ENCODE results near the gene NTRK3. TPM values are rescaled to one million over a fixed set of nuclear protein-coding genes. Genes with fewer than 3 reads are reported as not detected.

NTRK3 gene
- total and polyA plus RNA-seq, 2 donors (not counting 3 experiments of a cell fraction or from before 2014, with no cell fraction given): not detected

GRCh38 chr15:88141269-88141889 is 115.2 kb downstream of the NTRK3 start:
- no peaks in the 10 kb centered on the region for H3K79me2 ChIP-seq (ENCODE audit: control insufficient read depth, insufficient read depth, low read length)
- ChIA-PET POLR2A (no interaction called here), CTCF (no interaction called here)
- H3K4me3 ChIP-seq (replicated peaks in 1 of 3; ENCODE audit: insufficient read depth in 1 of 3, low read depth in 1 of 3, low read length in 3 of 3): no peak overlapping the region
- H3K9me3 ChIP-seq (replicated peaks; ENCODE audit: control insufficient read depth, insufficient read depth, low read length): peaks cover 5% of the 10 kb centered on the region
- H3K9me1 ChIP-seq (replicated peaks; ENCODE audit: control insufficient read depth, extremely low read depth, insufficient read depth, low read length): no peaks in the 10 kb centered on the region
- no TSS peak for BruUV-seq (replicated peaks)
- no peaks in the 10 kb centered on the region for H3K36me3 ChIP-seq (ENCODE audit: control insufficient read depth in 2 of 2, extremely low read depth in 1 of 2, insufficient read depth in 2 of 2, low read length in 2 of 2)
- no peaks in the 10 kb centered on the region for H3K4me1 ChIP-seq (ENCODE audit: control insufficient read depth, extremely low read depth, insufficient read depth, low read length)
- H3K9ac ChIP-seq (replicated peaks; ENCODE audit: extremely low read depth, insufficient read depth, low read length): no peak overlapping the region
- FAIRE-seq (no peak), DNase-seq (ENCODE audit: low read depth, low spot score) (no peak)
- no peak overlapping the region for H3K4me2 ChIP-seq (ENCODE audit: insufficient read depth, low read length)
- H4K20me1 ChIP-seq (replicated peaks; ENCODE audit: control insufficient read depth, extremely low read depth, insufficient read depth, low read length): no peaks in the 10 kb centered on the region
- dilution Hi-C loops (cut with MboI; ENCODE audit: extremely low pct_ligation_motif_present, low sequenced_read_pairs): no loop called here
- intact Hi-C loops (cut with micrococcal nuclease): no loop called here
- H2AFZ ChIP-seq (ENCODE audit: low read depth, low read length): no peak overlapping the region
- no peak for TF ChIP-seq EZH2 (IDR thresholded peaks at IDR 0.05; ENCODE audit: borderline replicate concordance, low read depth, low read length, severe bottlenecking)
- TF ChIP-seq JUN (IDR thresholded peaks at IDR 0.05; ENCODE audit: borderline replicate concordance, insufficient read depth, insufficient read length, low read depth): no peak
- TF ChIP-seq POLR2AphosphoS5 (IDR thresholded peaks at IDR 0.05; ENCODE audit: insufficient read depth, low read depth, low read length): no peak
- H3K27me3 ChIP-seq (ENCODE audit: control insufficient read depth in 2 of 2, insufficient read depth in 2 of 2, low read length in 2 of 2): no peaks in the 10 kb centered on the region
- no peak overlapping the region for H3K27ac ChIP-seq (ENCODE audit: insufficient read depth, low read depth, low read length)

- CTCF ChIA-PET: no interaction called here
Observed at GRCh38 chr15:88140398-88140797, 116.1 kb downstream of the NTRK3 start.

More at GRCh38 chr15:88140398-88140797, 116.1 kb downstream of the NTRK3 start:
- Histone ChIP-seq H3K36me3 (ENCODE audit: control insufficient read depth in 2 of 2, extremely low read depth in 1 of 2, insufficient read depth in 2 of 2, low read length in 2 of 2) (no peaks in the 10 kb centered on the region), H3K9me3 (replicated peaks; ENCODE audit: control insufficient read depth, insufficient read depth, low read length) (peaks cover 2% of the 10 kb centered on the region), H3K4me3 (replicated peaks in 1 of 3; ENCODE audit: insufficient read depth in 1 of 3, low read depth in 1 of 3, low read length in 3 of 3) (no peak overlapping the region), H4K20me1 (replicated peaks; ENCODE audit: control insufficient read depth, extremely low read depth, insufficient read depth, low read length) (no peaks in the 10 kb centered on the region), H3K27me3 (ENCODE audit: control insufficient read depth in 2 of 2, insufficient read depth in 2 of 2, low read length in 2 of 2) (no peaks in the 10 kb centered on the region), H3K79me2 (ENCODE audit: control insufficient read depth, insufficient read depth, low read length) (no peaks in the 10 kb centered on the region), H3K9me1 (replicated peaks; ENCODE audit: control insufficient read depth, extremely low read depth, insufficient read depth, low read length) (no peaks in the 10 kb centered on the region), H3K9ac (replicated peaks; ENCODE audit: extremely low read depth, insufficient read depth, low read length) (no peak overlapping the region), H3K4me1 (ENCODE audit: control insufficient read depth, extremely low read depth, insufficient read depth, low read length) (no peaks in the 10 kb centered on the region), H3K27ac (ENCODE audit: insufficient read depth, low read depth, low read length) (no peak overlapping the region), H3K4me2 (ENCODE audit: insufficient read depth, low read length) (no peak overlapping the region), H2AFZ (ENCODE audit: low read depth, low read length) (no peak overlapping the region)
- no peak for FAIRE-seq
- dilution Hi-C loops (cut with MboI; ENCODE audit: extremely low pct_ligation_motif_present, low sequenced_read_pairs): no loop called here
- DNase-seq (ENCODE audit: low read depth, low spot score): no peak
- POLR2A ChIA-PET: no interaction called here
- BruUV-seq (replicated peaks): no TSS peak
- TF ChIP-seq POLR2A (IDR thresholded peaks at IDR 0.05; ENCODE audit: low read depth, low read length) (no peak), CTCF (IDR thresholded peaks at IDR 0.05; ENCODE audit: extremely low read depth in 1 of 2, insufficient read depth in 1 of 2, low read depth in 1 of 2, low read length in 2 of 2) (no peak), EZH2 (IDR thresholded peaks at IDR 0.05; ENCODE audit: borderline replicate concordance, low read depth, low read length, severe bottlenecking) (no peak), POLR2AphosphoS5 (IDR thresholded peaks at IDR 0.05; ENCODE audit: insufficient read depth, low read depth, low read length) (no peak)
- TF ChIP-seq, protein P1, sequence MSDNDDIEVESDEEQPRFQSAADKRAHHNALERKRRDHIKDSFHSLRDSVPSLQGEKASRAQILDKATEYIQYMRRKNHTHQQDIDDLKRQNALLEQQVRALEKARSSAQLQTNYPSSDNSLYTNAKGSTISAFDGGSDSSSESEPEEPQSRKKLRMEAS (IDR thresholded peaks at IDR 0.05; ENCODE audit: insufficient read depth, insufficient read length): no peak
- intact Hi-C loops (cut with micrococcal nuclease): no loop called here

All from endothelial cell of umbilical vein (primary cell).